Measurements from ENCODE around the gene TRIM7. TPM values are rescaled to one million over a fixed set of nuclear protein-coding genes. Genes with fewer than 3 reads are reported as not detected.
A peak's percentile ranks its signal among the peaks of the same experiment; 100 is the strongest.

The TRIM7 gene
- total and polyA plus RNA-seq, 2 of the 4 experiments (the other 2 are of a cell fraction): 0.54 to 1.0 TPM

DNA sequence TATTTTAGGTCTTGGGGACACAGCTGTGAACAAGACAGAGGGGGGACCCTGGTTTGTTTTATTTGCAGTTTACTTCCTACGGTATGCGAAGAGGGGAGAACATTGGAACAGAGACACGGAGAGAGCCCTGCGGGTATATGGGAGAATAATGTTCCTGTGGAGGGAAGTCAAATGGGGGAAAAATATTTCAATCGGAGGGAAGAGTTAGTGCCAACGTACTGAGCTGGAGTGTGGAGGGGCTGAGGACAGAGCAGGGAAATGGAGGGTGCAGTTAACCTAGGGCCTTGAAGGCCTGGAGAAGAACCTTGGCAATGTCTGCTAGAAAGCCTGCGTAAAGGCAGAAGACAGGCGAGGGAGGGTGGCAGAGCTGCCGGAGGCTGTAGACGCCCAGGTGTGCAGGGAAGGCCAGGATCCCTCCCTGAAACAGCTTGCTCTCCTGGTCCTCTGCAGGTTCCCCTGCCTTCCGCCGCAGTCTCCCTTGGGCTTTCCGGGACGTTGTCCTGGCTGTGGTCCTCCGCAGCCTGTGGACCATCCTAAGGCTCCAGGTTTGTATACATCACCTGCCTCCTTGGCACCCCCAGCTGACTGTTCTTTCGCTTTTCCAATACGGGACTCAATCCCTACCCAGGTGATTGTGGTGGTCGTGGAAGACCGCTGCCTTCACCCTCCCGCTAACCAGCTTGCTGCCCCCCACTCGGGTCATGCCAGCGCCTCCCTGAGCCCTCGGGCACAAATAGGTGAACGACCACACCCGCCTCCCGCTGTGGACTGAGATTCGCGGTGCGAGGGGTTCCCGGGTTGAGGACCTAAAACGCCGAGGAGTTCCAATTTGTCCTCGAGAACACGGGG is 40.7 kb upstream of the TRIM7 start (continued):
- TF ChIP-seq CEBPB (IDR thresholded peaks at IDR 0.05; ENCODE audit: low read depth, low read length) (no peak), MXI1 (IDR thresholded peaks at IDR 0.05; ENCODE audit: borderline replicate concordance, low read depth, low read length) (no peak)

DNA sequence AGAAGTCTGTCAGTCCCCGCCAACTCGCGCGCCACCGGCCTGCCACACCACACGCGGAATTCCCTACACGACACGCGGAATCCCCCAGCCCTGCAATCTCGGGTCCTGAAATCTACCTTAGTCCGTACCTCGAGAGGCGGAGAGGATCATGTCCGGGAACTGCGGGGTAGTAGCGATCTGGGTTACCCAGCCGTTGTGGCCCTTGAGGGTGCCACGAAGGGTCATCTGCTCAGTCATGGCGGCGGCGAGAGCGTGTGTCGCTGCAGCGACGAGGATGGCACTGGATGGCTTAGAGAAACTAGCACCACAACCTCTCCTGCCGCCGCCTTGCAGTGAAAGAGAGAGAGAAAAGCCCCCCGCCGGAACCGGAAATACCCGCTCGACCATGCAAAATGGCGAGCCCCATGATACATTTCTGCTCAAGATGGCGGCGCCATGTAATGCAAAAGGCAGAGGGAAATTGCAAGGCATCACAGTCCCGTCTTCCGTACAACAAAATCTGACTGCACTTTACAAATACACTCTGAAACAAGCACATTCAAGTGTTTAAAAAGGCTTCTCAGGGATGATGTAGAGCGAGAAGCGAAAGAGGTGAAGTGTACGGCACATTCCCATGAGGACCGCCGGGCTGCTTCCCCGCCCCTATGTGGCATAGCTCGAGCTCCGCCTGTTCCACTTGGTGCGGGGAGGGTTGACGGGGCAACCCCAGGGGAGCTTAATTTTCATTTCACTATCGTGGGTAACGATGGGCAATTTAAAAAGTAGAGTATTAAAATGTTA is 38.8 kb upstream of the TRIM7 start, which contains the start of gene RACK1:
Gene RACK1 (minus strand): TSS at position 343 of the 780 bp plus-strand sequence. CDS start 106 bp downstream, at position 237.
- ChIA-PET CTCF (no interaction called here), POLR2A (ENCODE audit: unreplicated experiment) (interaction anchor here (0.5 to 0.7 kb wide), 2 partner anchors 9 to 434 kb away, joined by 4 read pairs; no protein-coding TSS in a partner anchor)
- Histone ChIP-seq H4K5ac (ENCODE audit: low read depth, low read length) (peak within 1 kb of the TSS; percentile 94), H3K9ac (ENCODE audit: low read depth, low read length) (peak within 1 kb of the TSS; percentile 91), H2AFZ (replicated peaks; ENCODE audit: low read length, poor library complexity) (peak within 1 kb of the TSS; percentile 90), H2BK15ac (ENCODE audit: low read depth, low read length) (peak within 1 kb of the TSS; percentile 82; the same call in 2 of the 3 replicates), H3K27ac (ENCODE audit: insufficient read depth, low read length) (peak within 1 kb of the TSS; percentile 88), H3K14ac (replicated peaks; ENCODE audit: low read depth, low read length) (peak within 1 kb of the TSS; percentile 94), H3K4ac (ENCODE audit: low read depth, low read length) (peak within 1 kb of the TSS; percentile 94), H3K9me3 (ENCODE audit: control insufficient read depth, insufficient read depth, low read length) (no peaks in the 10 kb centered on the region), H3K79me1 (ENCODE audit: low read depth in 1 of 2, low read length in 2 of 2) (peaks cover 18 to 53% of the 10 kb centered on the region in 2 experiments), H3K4me1 (ENCODE audit: control insufficient read depth, insufficient read depth, low read length) (peaks cover 18% of the 10 kb centered on the region), H4K20me1 (ENCODE audit: insufficient read depth, low read length) (peaks cover 59% of the 10 kb centered on the region), H3K18ac (ENCODE audit: low read depth, low read length) (peak within 1 kb of the TSS; percentile 92), H3K23ac (ENCODE audit: low read depth, low read length) (peak within 1 kb of the TSS; percentile 98), H3K56ac (ENCODE audit: extremely low read depth, insufficient read depth, low read length) (peak within 1 kb of the TSS; percentile 93), H3K36me3 (ENCODE audit: control insufficient read depth, insufficient read depth, low read length) (peaks cover 39% of the 10 kb centered on the region), H4K8ac (ENCODE audit: low read depth in 2 of 2, low read length in 2 of 2) (peak within 1 kb of the TSS; percentile 89 to 97), H2AK9ac (replicated peaks; ENCODE audit: low read depth, low read length, poor library complexity) (peak within 1 kb of the TSS; percentile 99), H4K91ac (ENCODE audit: insufficient read depth, low read depth, low read length) (peak within 1 kb of the TSS; percentile 98), H3K27me3 (ENCODE audit: control insufficient read depth, insufficient read depth, low read length) (no peaks in the 10 kb centered on the region), H3K4me2 (ENCODE audit: low read depth, low read length) (peak within 1 kb of the TSS; percentile 99), H3K9me1 (ENCODE audit: insufficient read depth, low read length) (peaks cover 28% of the 10 kb centered on the region), H2BK120ac (ENCODE audit: low read depth, low read length) (peak within 1 kb of the TSS; percentile 95), H2BK5ac (ENCODE audit: low read depth, low read length, poor library complexity, severe bottlenecking) (peak within 1 kb of the TSS; percentile 95), H2BK20ac (ENCODE audit: low read depth, low read length) (peak within 1 kb of the TSS; percentile 83), H3K4me3 (ENCODE audit: insufficient read depth, low read depth, low read length) (peak within 1 kb of the TSS; percentile 85), H2AK5ac (ENCODE audit: low read depth, low read length) (peak within 1 kb of the TSS; percentile 93)
- TSS peak; percentile 44 for BruUV-seq (replicated peaks)
- peak; percentile 67 for ATAC-seq (ENCODE audit: low read depth)
- TF ChIP-seq CHD1 (IDR thresholded peaks at IDR 0.05; ENCODE audit: low read depth, low read length) (0 out of 2 replicates have a peak, but pooled peaks have one; percentile 86), MAZ (IDR thresholded peaks at IDR 0.05; ENCODE audit: borderline replicate concordance, low read depth, low read length) (peak; percentile 77), BHLHE40 (IDR thresholded peaks at IDR 0.05; ENCODE audit: low read depth, low read length) (peak; percentile 66), MXI1 (IDR thresholded peaks at IDR 0.05; ENCODE audit: borderline replicate concordance, low read depth, low read length) (peak; percentile 69; the same call in 1 of the 2 replicates), POLR2A (IDR thresholded peaks at IDR 0.05; ENCODE audit: low read depth, low read length) (peak; percentile 97), NFE2L2 (IDR thresholded peaks at IDR 0.05; ENCODE audit: low read depth, low read length) (no peak)
- dilution Hi-C loops (cut with HindIII; ENCODE audit: low sequenced_read_pairs, unreplicated experiment) (no loop called here), intact Hi-C loops (cut with micrococcal nuclease) (loop anchor here (1.0 kb wide), 2 partner anchors 20 to 36 kb away; partner anchors contain the start of gene TRIM41), in situ Hi-C loops (cut with MboI; ENCODE audit: low sequenced_read_pairs) (no loop called here)
- 1% methylated on average over 25 of the region's 50 CpGs; no CpG with 5 or more reads in 1 of the 2 experiments for WGBS, 2 experiments (ENCODE audit: extremely low coverage in 2 of 2, insufficient read length in 1 of 2)
- peak; percentile 85 for DNase-seq

Measured in IMR-90 (cell line).